HepG2 (cell line): ENCODE results near the gene SIKE1.

Experiments used
- ARID3A ChIP-seq: IDR thresholded peaks from 2 replicates; pipeline ENCODE4 v1.6.1; 2012; ENCODE audit warnings: low read depth, low read length, improper control_type of control experiment
- EZH2 ChIP-seq: conservative IDR thresholded peaks from 2 replicates; pipeline ENCODE4 v1.6.1; 2012; ENCODE audit warnings: mild to moderate bottlenecking, low read depth, low read length, moderate library complexity
- MED1 ChIP-seq: sonication (generic); formaldehyde crosslinking; IDR thresholded peaks from 2 replicates; pipeline ENCODE4 v1.4.0; 2020; ENCODE audit warnings: missing genetic modification reagents
- U2AF1 ChIP-seq: fragments of 200-400 bp; formaldehyde crosslinking; optimal IDR thresholded peaks from 2 replicates; pipeline ENCODE3; 2017; ENCODE audit warnings: mild to moderate bottlenecking, low read depth, low read length
- ZNF337 ChIP-seq: sonication (generic); formaldehyde crosslinking; IDR thresholded peaks from 2 replicates; pipeline ENCODE4 v1.5.1; 2020; ENCODE audit warnings: missing genetic modification reagents, low read depth, mild to moderate bottlenecking, borderline replicate concordance

GRCh38 chr1:114723457-114723856 lies 57.0 kb downstream of the SIKE1 start:
- TF ChIP-seq MED1 (CRISPR knock-in tag) (no peak), ARID3A (no peak), ZNF337 (CRISPR knock-in tag) (no peak), U2AF1 (no peak), EZH2 (no peak)
